GM12875 (cell line): ENCODE results near the gene GNGT2.

Experiments used
- H3K4me3 ChIP-seq: one replicate; pipeline ENCODE4 v1.5.1; 2011; ENCODE audit warnings: low read depth, low read length, control low read depth
- CTCF ChIP-seq: IDR thresholded peaks from 2 replicates; pipeline ENCODE4 v1.5.1; 2011; ENCODE audit warnings: low read depth, mild to moderate bottlenecking, control low read depth, inconsistent platforms, low read length, moderate library complexity, borderline replicate concordance; ENCODE audit not compliant: insufficient read depth

The GNGT2 gene

GRCh38 chr17:49229805-49230600, 19.6 kb upstream of the GNGT2 start:
- no peak for TF ChIP-seq CTCF
- H3K4me3 ChIP-seq, result peak overlapping the region; percentile 67

GRCh38 chr17:49229076-49229804, 18.9 kb upstream of the GNGT2 start:
- no peak for TF ChIP-seq CTCF
- no peak overlapping the region for H3K4me3 ChIP-seq

GRCh38 chr17:49227436-49228261, 17.3 kb upstream of the GNGT2 start:
- peak; percentile 86 for TF ChIP-seq CTCF
- H3K4me3 ChIP-seq, result no peak overlapping the region

- TF ChIP-seq CTCF, result no peak
- no peak overlapping the region for H3K4me3 ChIP-seq
These were observed 16.5 kb upstream of the GNGT2 start for GRCh38 chr17:49226771-49227435.

GRCh38 chr17:49225554-49226236, 15.3 kb upstream of the GNGT2 start:
- TF ChIP-seq CTCF, result no peak

GRCh38 chr17:49224997-49225337, 14.6 kb upstream of the GNGT2 start:
- no peak for TF ChIP-seq CTCF
- no peak overlapping the region for H3K4me3 ChIP-seq

More at GRCh38 chr17:49225554-49226236, 15.3 kb upstream of the GNGT2 start:
- no peak overlapping the region for H3K4me3 ChIP-seq
